Stimulated activated naive B cell treated with anti-CD40 and anti-IgM and Interleukin-4, amounts not matched to agents 10 μg/mL and 1 μg/mL and 100 μg/mL, for 72 hours (primary cell): Measurements from ENCODE around the gene DSTN.
"Not testable (repeated sequence)": the region's sequence is repeated elsewhere in the genome, so short reads cannot be mapped to it uniquely, and the experiment has no call there.

Experiments
- ATAC-seq, 2 donors: fragments of 150-1000 bp; cut with Tn5 transposase; replicated peaks; 2 replicates each; pipeline ENCODE4 v1.10.0; 2021; ENCODE audit warnings: moderate library complexity in 1 of 2
- DNase-seq: peaks from one replicate; pipeline ENCODE4 v3.0.0; 2021
- H3K27ac Mint-ChIP-seq: one replicate; pipeline ENCODE4 v1.8.0; 2022; ENCODE audit warnings: mild to moderate bottlenecking, mixed read lengths
- H3K27me3 Mint-ChIP-seq, 2 donors: one replicate each; pipeline ENCODE4 v1.8.0; 2022; ENCODE audit warnings: mixed read lengths in 2 of 2
- H3K36me3 Mint-ChIP-seq, 2 donors: one replicate each; pipeline ENCODE4 v1.8.0; 2022; ENCODE audit warnings: mixed read lengths in 2 of 2, mild to moderate bottlenecking in 1 of 2
- H3K4me1 Mint-ChIP-seq, 2 donors: one replicate each; pipeline ENCODE4 v1.8.0; 2022; ENCODE audit warnings: mixed read lengths in 2 of 2, mild to moderate bottlenecking in 1 of 2
- H3K4me3 Mint-ChIP-seq, 2 donors: one replicate each; pipeline ENCODE4 v1.8.0; 2022; ENCODE audit warnings: mild to moderate bottlenecking in 2 of 2, mixed read lengths in 2 of 2, moderate library complexity in 1 of 2
- H3K9me3 Mint-ChIP-seq, 2 donors: one replicate each; pipeline ENCODE4 v1.8.0; 2022; ENCODE audit warnings: mixed read lengths in 2 of 2, mild to moderate bottlenecking in 1 of 2

The DSTN gene

GRCh38 chr20:17651129-17651759 is 81.4 kb downstream of the DSTN start:
- Mint-ChIP-seq H3K27me3 (no peaks in the 10 kb centered on the region), H3K36me3 (peaks cover 22 to 27% of the 10 kb centered on the region in 2 donors), H3K4me3 (no peak overlapping the region), H3K4me1 (peaks cover 34 to 79% of the 10 kb centered on the region in 2 donors), H3K9me3 (no peaks in the 10 kb centered on the region), H3K27ac (no peak overlapping the region)
- DNase-seq (no peak), ATAC-seq (no peak)

- Mint-ChIP-seq H3K27ac (no peak overlapping the region), H3K27me3 (no peaks in the 10 kb centered on the region), H3K36me3 (peaks cover 29 to 34% of the 10 kb centered on the region in 2 donors), H3K9me3 (no peaks in the 10 kb centered on the region), H3K4me1 (peaks cover 29 to 80% of the 10 kb centered on the region in 2 donors), H3K4me3 (no peak overlapping the region)
- no peak for DNase-seq
- ATAC-seq, result no peak
These were observed 82.0 kb downstream of the DSTN start for GRCh38 chr20:17651760-17652388.

GRCh38 chr20:17652411-17652810 is 82.5 kb downstream of the DSTN start:
- Mint-ChIP-seq H3K4me3 (no peak overlapping the region), H3K4me1 (peaks cover 27 to 80% of the 10 kb centered on the region in 2 donors), H3K27ac (no peak overlapping the region), H3K36me3 (peaks cover 30 to 35% of the 10 kb centered on the region in 2 donors), H3K27me3 (no peaks in the 10 kb centered on the region), H3K9me3 (no peaks in the 10 kb centered on the region)
- no peak for ATAC-seq
- DNase-seq, result no peak

- peaks cover 40 to 42% of the 10 kb centered on the region in 2 donors for H3K36me3 Mint-ChIP-seq
- H3K27me3 Mint-ChIP-seq, result no peaks in the 10 kb centered on the region
- peaks cover 23 to 75% of the 10 kb centered on the region in 2 donors for H3K4me1 Mint-ChIP-seq
- H3K27ac Mint-ChIP-seq, result peak overlapping the region; percentile 51
- no peak overlapping the region for H3K4me3 Mint-ChIP-seq
- ATAC-seq (no peak), DNase-seq (no peak)
- H3K9me3 Mint-ChIP-seq, result peaks cover 3 to 4% of the 10 kb centered on the region in 2 donors
These were observed 84.2 kb downstream of the DSTN start for GRCh38 chr20:17653835-17654648.

GRCh38 chr20:17654649-17655285 is 84.9 kb downstream of the DSTN start:
- Mint-ChIP-seq H3K4me1 (peaks cover 18 to 70% of the 10 kb centered on the region in 2 donors), H3K27ac (no peak overlapping the region), H3K27me3 (no peaks in the 10 kb centered on the region), H3K36me3 (peaks cover 43 to 47% of the 10 kb centered on the region in 2 donors), H3K4me3 (no peak overlapping the region), H3K9me3 (peaks cover 3 to 4% of the 10 kb centered on the region in 2 donors)
- DNase-seq, result no peak
- ATAC-seq, result no peak

GRCh38 chr20:17655286-17655651 is 85.4 kb downstream of the DSTN start:
- peaks cover 3 to 4% of the 10 kb centered on the region in 2 donors for H3K9me3 Mint-ChIP-seq
- H3K4me3 Mint-ChIP-seq, result no peak overlapping the region
- H3K36me3 Mint-ChIP-seq, result peaks cover 46 to 52% of the 10 kb centered on the region in 2 donors
- DNase-seq, result no peak
- no peak for ATAC-seq
- no peaks in the 10 kb centered on the region for H3K27me3 Mint-ChIP-seq
- peak overlapping the region; percentile 22 for H3K27ac Mint-ChIP-seq
- peaks cover 21 to 70% of the 10 kb centered on the region in 2 donors for H3K4me1 Mint-ChIP-seq

GRCh38 chr20:17655865-17656479 is 86.1 kb downstream of the DSTN start:
- no peak overlapping the region for H3K27ac Mint-ChIP-seq
- peaks cover 24 to 70% of the 10 kb centered on the region in 2 donors for H3K4me1 Mint-ChIP-seq
- ATAC-seq (no peak), DNase-seq (no peak)
- H3K4me3 Mint-ChIP-seq, result no peak overlapping the region
- H3K27me3 Mint-ChIP-seq, result no peaks in the 10 kb centered on the region
- peaks cover 51 to 57% of the 10 kb centered on the region in 2 donors for H3K36me3 Mint-ChIP-seq
- H3K9me3 Mint-ChIP-seq, result peaks cover 3 to 4% of the 10 kb centered on the region in 2 donors

GRCh38 chr20:17657079-17657825 is 87.4 kb downstream of the DSTN start:
- Mint-ChIP-seq H3K27ac (no peak overlapping the region), H3K36me3 (peaks cover 51 to 61% of the 10 kb centered on the region in 2 donors), H3K27me3 (no peaks in the 10 kb centered on the region), H3K4me3 (no peak overlapping the region), H3K4me1 (peaks cover 33 to 79% of the 10 kb centered on the region in 2 donors), H3K9me3 (peaks cover 3 to 4% of the 10 kb centered on the region in 2 donors)
- ATAC-seq (no peak), DNase-seq (no peak)

- Mint-ChIP-seq H3K4me1 (peaks cover 36 to 79% of the 10 kb centered on the region in 2 donors), H3K27ac (peak overlapping the region; percentile 15), H3K27me3 (no peaks in the 10 kb centered on the region), H3K9me3 (peaks cover 3 to 4% of the 10 kb centered on the region in 2 donors), H3K4me3 (no peak overlapping the region), H3K36me3 (peaks cover 50 to 58% of the 10 kb centered on the region in 2 donors)
- ATAC-seq (no peak), DNase-seq (no peak)
These were observed 88.2 kb downstream of the DSTN start for GRCh38 chr20:17657898-17658647.

- peaks cover 3 to 4% of the 10 kb centered on the region in 2 donors for H3K9me3 Mint-ChIP-seq
- H3K36me3 Mint-ChIP-seq, result peaks cover 45 to 56% of the 10 kb centered on the region in 2 donors
- no peak for DNase-seq
- peaks cover 34 to 80% of the 10 kb centered on the region in 2 donors for H3K4me1 Mint-ChIP-seq
- H3K27me3 Mint-ChIP-seq, result no peaks in the 10 kb centered on the region
- no peak for ATAC-seq
- H3K27ac Mint-ChIP-seq, result no peak overlapping the region
- no peak overlapping the region for H3K4me3 Mint-ChIP-seq
These were observed 88.7 kb downstream of the DSTN start for GRCh38 chr20:17658648-17658993.

GRCh38 chr20:17659344-17659743 is 89.5 kb downstream of the DSTN start:
- not testable (repeated sequence) for DNase-seq, H3K27me3 Mint-ChIP-seq, ATAC-seq, H3K27ac Mint-ChIP-seq, H3K9me3 Mint-ChIP-seq, H3K4me3 Mint-ChIP-seq
- H3K4me1 Mint-ChIP-seq, result peaks cover 36 to 83% of the 10 kb centered on the region in 2 donors
- peaks cover 41 to 52% of the 10 kb centered on the region in 2 donors for H3K36me3 Mint-ChIP-seq
